ENCODE results near the gene ACTN2.
A peak's percentile ranks its signal among the peaks of the same experiment; 100 is the strongest.
"Not testable (repeated sequence)": the region's sequence is repeated elsewhere in the genome, so short reads cannot be mapped to it uniquely, and the experiment has no call there.

The ACTN2 gene

DNA sequence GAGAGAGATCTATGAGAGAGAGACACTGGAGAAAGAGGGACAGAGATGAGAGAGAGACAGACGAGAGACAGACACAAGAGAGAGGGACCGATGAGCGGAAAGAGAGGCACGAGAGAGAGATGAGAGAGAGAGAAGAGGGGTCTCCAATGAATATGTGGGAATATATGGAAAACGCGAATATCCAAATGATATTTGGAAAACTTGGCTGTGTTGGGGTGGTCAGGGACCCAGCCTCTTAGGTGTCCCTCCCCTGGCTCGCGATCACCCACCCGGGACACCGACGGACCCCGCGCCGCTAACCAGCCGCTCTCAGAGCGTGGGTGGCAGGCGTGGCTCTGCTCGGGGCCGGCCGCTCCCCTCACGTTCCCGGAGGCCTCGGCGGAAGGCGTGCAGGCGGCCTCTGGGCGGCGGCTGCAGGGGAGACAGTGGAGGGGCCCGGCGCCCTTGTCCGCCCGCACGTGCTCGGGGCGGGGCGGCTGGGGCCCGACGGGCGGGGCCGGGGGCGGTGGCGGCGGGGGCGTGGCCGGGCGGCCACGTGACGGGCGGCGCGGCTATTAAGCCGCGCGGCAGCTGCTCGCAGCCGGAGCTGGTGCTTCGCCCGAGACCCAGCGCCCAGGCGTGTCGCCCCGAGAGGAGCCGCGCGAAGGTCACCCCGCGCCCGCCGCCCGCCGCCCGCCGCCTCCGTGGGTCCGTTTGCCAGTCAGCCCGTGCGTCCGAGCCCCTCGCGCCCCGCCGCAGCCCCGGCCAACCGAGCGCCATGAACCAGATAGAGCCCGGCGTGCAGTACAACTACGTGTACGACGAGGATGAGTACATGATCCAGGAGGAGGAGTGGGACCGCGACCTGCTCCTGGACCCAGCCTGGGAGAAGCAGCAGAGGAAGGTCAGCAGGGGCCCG, at the start of gene ACTN2:
TSS of gene ACTN2 (plus strand) at position 583 of the 898 bp plus-strand sequence. CDS start at position 758, 175 bp downstream.
- DNase-seq, result peak; percentile 13

GRCh38 chr1:236638945-236639344, 47.4 kb upstream of the ACTN2 start:
- peak; percentile 92 for DNase-seq

GRCh38 chr1:236639686-236640085, 46.6 kb upstream of the ACTN2 start:
- no peak for DNase-seq

DNA sequence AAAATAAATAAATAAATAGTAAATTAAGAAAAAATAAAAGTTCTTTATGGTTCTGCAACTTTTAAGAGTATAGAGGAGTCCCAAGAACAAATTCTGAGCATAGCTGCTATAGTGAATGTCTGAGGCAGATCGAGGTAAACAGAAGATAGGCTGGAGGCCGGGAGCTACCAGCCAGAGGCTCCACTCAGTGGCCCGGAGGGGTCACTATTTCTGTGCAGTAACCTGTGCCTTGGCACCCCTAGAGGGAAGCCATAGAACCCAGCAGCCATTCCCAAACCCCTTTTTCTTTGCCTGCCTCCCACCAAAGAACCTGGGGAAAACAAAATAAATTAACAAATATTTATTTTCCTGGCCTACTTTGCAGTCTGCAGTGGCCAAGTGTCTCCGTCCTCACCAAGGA, 43.5 kb upstream of the ACTN2 start:
- no peak for DNase-seq

- DNase-seq, result no peak
Measured at GRCh38 chr1:236645016-236645680, 41.2 kb upstream of the ACTN2 start.

- DNase-seq, result no peak
Measured at GRCh38 chr1:236654511-236654910, 31.8 kb upstream of the ACTN2 start.

DNA sequence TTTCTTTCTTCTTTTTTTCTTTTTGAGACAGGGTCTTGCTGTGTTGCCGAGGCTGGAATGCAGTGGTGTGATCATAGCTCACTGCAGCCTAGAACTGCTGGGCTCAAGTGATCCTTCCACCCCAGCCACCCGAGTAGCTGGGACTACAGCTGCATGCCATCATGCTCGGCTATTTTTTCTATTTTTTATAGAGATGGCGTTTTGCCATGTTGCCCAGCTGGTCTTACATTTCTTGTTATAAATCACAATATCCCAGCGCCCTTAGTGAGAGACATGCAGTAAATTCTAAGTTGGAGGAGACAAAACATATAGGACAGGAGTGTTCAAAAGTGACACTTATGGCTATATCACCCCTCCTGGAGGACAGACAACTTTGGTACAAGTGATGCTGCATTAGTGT, 31.3 kb upstream of the ACTN2 start:
- no peak for DNase-seq

- no peak for DNase-seq
Measured at GRCh38 chr1:236657398-236657797, 28.9 kb upstream of the ACTN2 start.

GRCh38 chr1:236659792-236660587, 26.3 kb upstream of the ACTN2 start:
- DNase-seq, result no peak

DNA sequence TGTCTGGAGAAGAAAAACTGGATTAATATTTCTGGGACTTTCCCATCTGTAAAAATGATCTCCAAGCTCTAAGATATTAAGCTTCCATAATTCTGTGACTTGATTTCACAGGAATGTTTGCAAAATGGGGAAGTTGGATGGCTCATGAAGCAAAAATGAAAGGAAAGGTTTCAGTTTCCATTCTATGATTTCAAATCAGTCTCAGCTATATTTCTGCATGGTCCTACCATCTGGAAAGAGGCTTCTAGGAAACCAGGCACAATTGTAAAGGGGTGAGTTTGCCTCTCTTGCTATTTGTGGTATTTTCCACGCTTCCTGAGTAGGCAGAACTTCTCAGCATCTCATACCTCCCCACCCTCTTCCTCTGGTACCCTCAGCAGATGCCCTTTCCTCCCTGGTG, 22.4 kb upstream of the ACTN2 start:
- no peak for DNase-seq

- not testable (repeated sequence) for DNase-seq
Measured at GRCh38 chr1:236668909-236669308, 17.4 kb upstream of the ACTN2 start.

DNA sequence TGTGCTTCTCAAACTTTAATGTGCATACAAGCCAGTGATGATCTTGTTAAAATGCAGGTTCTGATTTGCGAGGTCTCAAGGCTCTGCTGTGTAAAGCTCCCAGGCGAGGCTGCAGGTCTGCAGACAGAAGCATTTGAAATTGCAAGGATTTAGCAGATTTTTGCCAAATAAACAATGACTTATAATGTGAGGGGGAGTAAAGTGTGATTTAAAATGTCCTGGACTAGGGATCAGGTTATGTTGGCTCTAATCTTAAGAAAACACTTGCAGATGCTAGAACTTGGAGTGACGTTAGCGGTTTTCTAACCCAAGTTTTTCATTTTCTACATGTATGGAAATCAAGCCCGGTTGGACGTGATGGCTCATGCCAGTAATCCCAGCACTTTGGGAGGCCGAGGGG, 16.2 kb upstream of the ACTN2 start:
- no peak for DNase-seq

GRCh38 chr1:236673289-236673919, 12.9 kb upstream of the ACTN2 start:
- DNase-seq, result no peak

GRCh38 chr1:236677641-236678235, 8.6 kb upstream of the ACTN2 start:
- no peak for DNase-seq

DNA sequence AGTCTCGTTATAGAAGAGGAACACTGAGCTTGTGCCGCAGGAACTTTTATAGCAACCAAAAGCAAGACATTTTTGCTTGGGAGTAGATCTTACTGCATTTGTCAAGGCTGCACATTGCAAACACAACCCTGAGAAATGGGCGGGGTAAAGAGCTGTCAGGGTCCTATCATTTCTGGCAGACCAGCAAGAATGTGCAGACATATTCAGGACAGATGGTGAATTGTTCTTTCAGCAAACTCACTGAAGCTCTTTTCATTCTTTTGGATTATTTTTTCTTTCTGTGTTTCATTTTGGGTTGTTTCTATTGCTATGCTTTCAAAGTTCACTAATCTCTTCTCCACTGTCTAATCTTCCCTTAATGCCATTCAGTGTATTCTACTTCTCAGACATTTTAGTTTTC, 5.1 kb upstream of the ACTN2 start:
- no peak for DNase-seq

DNA sequence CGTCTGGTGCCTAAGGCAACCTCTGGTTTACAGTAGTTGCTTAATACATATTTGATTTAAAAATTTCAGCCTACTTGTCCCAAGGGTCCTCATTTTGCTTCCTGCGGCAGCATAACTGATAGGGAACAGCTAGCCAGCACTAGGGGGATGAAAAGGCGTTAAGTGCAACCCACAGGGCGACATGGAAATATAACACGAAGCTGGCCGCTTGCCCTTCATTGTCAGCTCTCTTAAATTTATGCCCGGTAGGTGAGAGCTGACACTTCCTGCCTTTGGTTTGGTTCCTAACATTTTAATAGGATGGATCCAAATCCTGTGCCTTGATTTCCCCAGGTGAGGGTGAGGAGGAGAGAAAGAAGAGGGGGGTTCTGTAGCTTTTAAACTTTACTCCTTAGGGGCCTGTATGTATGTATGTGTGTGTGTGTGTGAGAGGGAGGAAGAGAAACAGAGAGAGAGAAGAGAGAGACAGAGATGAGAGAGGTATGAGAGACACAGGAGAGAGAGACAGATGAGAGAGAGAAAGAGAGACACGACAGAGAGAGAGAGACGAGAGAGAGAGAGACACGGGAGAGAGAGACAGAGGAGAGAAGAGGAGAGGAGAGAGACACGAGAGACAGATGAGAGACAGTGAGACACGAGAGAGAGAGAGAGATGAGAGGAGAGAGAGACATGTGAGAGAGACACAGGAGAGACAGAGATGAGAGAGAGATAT, 938 bp upstream of the ACTN2 start:
- DNase-seq, result no peak

- no peak for DNase-seq
Measured at GRCh38 chr1:236686815-236687160, 489 bp downstream of the ACTN2 start.

GRCh38 chr1:236687273-236687672, 974 bp downstream of the ACTN2 start:
- no peak for DNase-seq

DNA sequence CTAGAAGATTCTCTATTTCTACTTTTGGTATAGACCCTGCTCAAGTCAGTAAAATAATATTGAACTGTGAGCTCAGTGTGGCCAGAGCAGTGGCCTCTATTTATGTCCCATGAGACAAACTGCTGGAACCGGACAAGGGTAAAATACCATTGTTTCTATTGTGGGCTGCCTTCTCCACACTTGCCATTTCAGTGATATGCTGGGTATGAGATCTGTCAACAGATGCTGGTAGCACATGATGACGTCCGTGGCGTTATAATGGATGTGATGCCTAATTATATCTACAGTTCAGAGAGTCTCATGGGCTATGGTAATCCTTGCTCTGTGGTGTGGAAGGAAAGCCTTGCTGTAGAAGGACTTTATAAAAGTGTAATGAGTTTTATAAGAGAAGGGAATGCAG, 2.4 kb downstream of the ACTN2 start:
- DNase-seq, result no peak

GRCh38 chr1:236689713-236690569, 3.6 kb downstream of the ACTN2 start:
- no peak for DNase-seq

DNA sequence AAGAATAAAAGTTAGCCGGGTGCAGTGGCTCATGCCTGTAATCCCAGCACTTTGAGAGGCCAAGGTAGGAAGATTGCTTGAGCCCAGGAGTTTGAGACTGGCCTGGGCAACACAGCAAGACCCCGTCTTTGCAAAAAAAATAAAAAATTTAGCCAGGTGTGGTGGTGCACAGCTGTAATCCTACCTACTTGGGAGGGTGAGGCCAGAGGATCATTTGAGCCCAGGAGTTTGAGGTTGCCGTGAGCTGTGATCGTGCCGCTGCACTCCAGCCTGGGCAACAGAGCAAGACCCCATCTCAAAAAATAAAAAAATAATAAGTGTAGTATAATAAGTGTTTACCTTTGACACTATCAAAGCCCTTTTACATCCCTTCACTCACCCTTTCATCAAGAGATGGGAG, 5.0 kb downstream of the ACTN2 start:
- DNase-seq, result no peak
